T-helper 2 cell treated with Interferon-gamma antibody and Interleukin-4, amounts not matched to agents 5 μg/mL and 100 μg/mL, for 36 hours (primary cell): Measurements from ENCODE around the gene BCL2L11.

Experiments used
- DNase-seq: peaks from one replicate; pipeline ENCODE4 v3.0.0; 2021; ENCODE audit warnings: low spot score
- H3K27ac Mint-ChIP-seq: one replicate; pipeline ENCODE4 v1.8.0; 2021; ENCODE audit warnings: mild to moderate bottlenecking, mixed read lengths
- H3K27me3 Mint-ChIP-seq: one replicate; pipeline ENCODE4 v1.8.0; 2021; ENCODE audit warnings: low read depth, mixed read lengths
- H3K36me3 Mint-ChIP-seq: one replicate; pipeline ENCODE4 v1.8.0; 2021; ENCODE audit warnings: low read depth, mixed read lengths
- H3K4me1 Mint-ChIP-seq: one replicate; pipeline ENCODE4 v1.8.0; 2021; ENCODE audit warnings: low read depth, mixed read lengths
- H3K4me3 Mint-ChIP-seq: one replicate; pipeline ENCODE4 v1.8.0; 2022; ENCODE audit warnings: mild to moderate bottlenecking, moderate library complexity, mixed read lengths
- H3K9me3 Mint-ChIP-seq: one replicate; pipeline ENCODE4 v1.8.0; 2021; ENCODE audit warnings: mixed read lengths

The BCL2L11 gene

GRCh38 chr2:111142101-111142500 is 21.4 kb downstream of the BCL2L11 start:
- H3K4me1 Mint-ChIP-seq, result peaks cover 17% of the 10 kb centered on the region
- no peak overlapping the region for H3K4me3 Mint-ChIP-seq
- no peak for DNase-seq
- H3K9me3 Mint-ChIP-seq, result no peaks in the 10 kb centered on the region
- peaks cover 17% of the 10 kb centered on the region for H3K27me3 Mint-ChIP-seq
- peaks cover 19% of the 10 kb centered on the region for H3K36me3 Mint-ChIP-seq
- H3K27ac Mint-ChIP-seq, result no peak overlapping the region

GRCh38 chr2:111143107-111143842 is 22.6 kb downstream of the BCL2L11 start:
- peaks cover 17% of the 10 kb centered on the region for H3K4me1 Mint-ChIP-seq
- no peak overlapping the region for H3K4me3 Mint-ChIP-seq
- peaks cover 21% of the 10 kb centered on the region for H3K27me3 Mint-ChIP-seq
- peaks cover 19% of the 10 kb centered on the region for H3K36me3 Mint-ChIP-seq
- H3K27ac Mint-ChIP-seq, result no peak overlapping the region
- no peaks in the 10 kb centered on the region for H3K9me3 Mint-ChIP-seq
- DNase-seq, result no peak

GRCh38 chr2:111143843-111144198 is 23.1 kb downstream of the BCL2L11 start:
- H3K4me1 Mint-ChIP-seq, result peaks cover 17% of the 10 kb centered on the region
- H3K36me3 Mint-ChIP-seq, result peaks cover 19% of the 10 kb centered on the region
- no peak overlapping the region for H3K4me3 Mint-ChIP-seq
- peaks cover 21% of the 10 kb centered on the region for H3K27me3 Mint-ChIP-seq
- DNase-seq, result no peak
- no peaks in the 10 kb centered on the region for H3K9me3 Mint-ChIP-seq
- no peak overlapping the region for H3K27ac Mint-ChIP-seq

GRCh38 chr2:111145103-111145760 is 24.5 kb downstream of the BCL2L11 start:
- Mint-ChIP-seq H3K36me3 (peaks cover 16% of the 10 kb centered on the region), H3K9me3 (no peaks in the 10 kb centered on the region), H3K4me3 (no peak overlapping the region), H3K4me1 (peaks cover 17% of the 10 kb centered on the region), H3K27me3 (peaks cover 21% of the 10 kb centered on the region), H3K27ac (no peak overlapping the region)
- no peak for DNase-seq

- no peak for DNase-seq
- Mint-ChIP-seq H3K4me3 (no peak overlapping the region), H3K27ac (no peak overlapping the region), H3K27me3 (peaks cover 21% of the 10 kb centered on the region), H3K4me1 (peaks cover 17% of the 10 kb centered on the region), H3K9me3 (no peaks in the 10 kb centered on the region), H3K36me3 (peaks cover 10% of the 10 kb centered on the region)
These were observed 25.2 kb downstream of the BCL2L11 start for GRCh38 chr2:111145951-111146350.

GRCh38 chr2:111148225-111148873 is 27.6 kb downstream of the BCL2L11 start:
- peaks cover 6% of the 10 kb centered on the region for H3K4me1 Mint-ChIP-seq
- H3K36me3 Mint-ChIP-seq, result peaks cover 15% of the 10 kb centered on the region
- H3K4me3 Mint-ChIP-seq, result no peak overlapping the region
- no peak for DNase-seq
- H3K27ac Mint-ChIP-seq, result no peak overlapping the region
- H3K9me3 Mint-ChIP-seq, result no peaks in the 10 kb centered on the region
- H3K27me3 Mint-ChIP-seq, result peaks cover 18% of the 10 kb centered on the region

GRCh38 chr2:111148925-111149324 is 28.2 kb downstream of the BCL2L11 start:
- DNase-seq, result no peak
- H3K36me3 Mint-ChIP-seq, result peaks cover 15% of the 10 kb centered on the region
- peaks cover 21% of the 10 kb centered on the region for H3K27me3 Mint-ChIP-seq
- peaks cover 6% of the 10 kb centered on the region for H3K4me1 Mint-ChIP-seq
- H3K4me3 Mint-ChIP-seq, result no peak overlapping the region
- H3K27ac Mint-ChIP-seq, result no peak overlapping the region
- H3K9me3 Mint-ChIP-seq, result no peaks in the 10 kb centered on the region

GRCh38 chr2:111149882-111150455 is 29.3 kb downstream of the BCL2L11 start:
- Mint-ChIP-seq H3K36me3 (peaks cover 14% of the 10 kb centered on the region), H3K9me3 (no peaks in the 10 kb centered on the region), H3K4me3 (no peak overlapping the region), H3K27ac (no peak overlapping the region), H3K4me1 (peaks cover 3% of the 10 kb centered on the region), H3K27me3 (peaks cover 21% of the 10 kb centered on the region)
- no peak for DNase-seq

GRCh38 chr2:111154758-111155157 is 34.0 kb downstream of the BCL2L11 start:
- Mint-ChIP-seq H3K9me3 (no peaks in the 10 kb centered on the region), H3K4me1 (no peaks in the 10 kb centered on the region), H3K27ac (no peak overlapping the region), H3K36me3 (peaks cover 10% of the 10 kb centered on the region), H3K27me3 (peaks cover 19% of the 10 kb centered on the region), H3K4me3 (no peak overlapping the region)
- DNase-seq, result no peak

GRCh38 chr2:111155610-111156009 is 34.9 kb downstream of the BCL2L11 start:
- no peak for DNase-seq
- no peak overlapping the region for H3K27ac Mint-ChIP-seq
- H3K4me3 Mint-ChIP-seq, result no peak overlapping the region
- peaks cover 10% of the 10 kb centered on the region for H3K36me3 Mint-ChIP-seq
- peaks cover 19% of the 10 kb centered on the region for H3K27me3 Mint-ChIP-seq
- no peaks in the 10 kb centered on the region for H3K4me1 Mint-ChIP-seq
- no peaks in the 10 kb centered on the region for H3K9me3 Mint-ChIP-seq

GRCh38 chr2:111156529-111156928 is 35.8 kb downstream of the BCL2L11 start:
- peaks cover 9% of the 10 kb centered on the region for H3K36me3 Mint-ChIP-seq
- no peak for DNase-seq
- no peaks in the 10 kb centered on the region for H3K9me3 Mint-ChIP-seq
- no peak overlapping the region for H3K27ac Mint-ChIP-seq
- no peaks in the 10 kb centered on the region for H3K4me1 Mint-ChIP-seq
- no peak overlapping the region for H3K4me3 Mint-ChIP-seq
- peaks cover 23% of the 10 kb centered on the region for H3K27me3 Mint-ChIP-seq

GRCh38 chr2:111157071-111157661 is 36.5 kb downstream of the BCL2L11 start:
- no peak overlapping the region for H3K27ac Mint-ChIP-seq

GRCh38 chr2:111157798-111158197 is 37.1 kb downstream of the BCL2L11 start:
- H3K27ac Mint-ChIP-seq, result no peak overlapping the region
- H3K4me3 Mint-ChIP-seq, result no peak overlapping the region
- no peaks in the 10 kb centered on the region for H3K9me3 Mint-ChIP-seq
- peaks cover 28% of the 10 kb centered on the region for H3K27me3 Mint-ChIP-seq
- peaks cover 4% of the 10 kb centered on the region for H3K36me3 Mint-ChIP-seq
- peaks cover 3% of the 10 kb centered on the region for H3K4me1 Mint-ChIP-seq
- no peak for DNase-seq

More at GRCh38 chr2:111157071-111157661, 36.5 kb downstream of the BCL2L11 start:
- H3K4me1 Mint-ChIP-seq, result no peaks in the 10 kb centered on the region
- H3K27me3 Mint-ChIP-seq, result peaks cover 24% of the 10 kb centered on the region
- DNase-seq, result no peak
- H3K9me3 Mint-ChIP-seq, result no peaks in the 10 kb centered on the region
- H3K36me3 Mint-ChIP-seq, result peaks cover 6% of the 10 kb centered on the region
- H3K4me3 Mint-ChIP-seq, result no peak overlapping the region

- Mint-ChIP-seq H3K4me3 (no peak overlapping the region), H3K9me3 (no peaks in the 10 kb centered on the region), H3K36me3 (peaks cover 4% of the 10 kb centered on the region), H3K4me1 (peaks cover 3% of the 10 kb centered on the region), H3K27ac (no peak overlapping the region), H3K27me3 (peaks cover 34% of the 10 kb centered on the region)
- no peak for DNase-seq
These were observed 38.9 kb downstream of the BCL2L11 start for GRCh38 chr2:111159641-111160040.
